OCI-LY3 (cell line): ENCODE results near the gene TMEM191C.
"Not testable (repeated sequence)": the region's sequence is repeated elsewhere in the genome, so short reads cannot be mapped to it uniquely, and the experiment has no call there.

Source experiments
- H2AFZ ChIP-seq: fragments of 200-600, 300-600 bp; shearing (Covaris generic); 2 replicates; pipeline ENCODE4 v1.6.0; 2014; ENCODE audit warnings: antibody characterized with exemption, low read depth, low read length
- H3K27ac ChIP-seq: fragments of 200-600, 300-600 bp; sonication (generic); 2 replicates; pipeline ENCODE4 v1.5.1; 2014; ENCODE audit warnings: mild to moderate bottlenecking, low read length, moderate library complexity, mixed read lengths
- H3K27me3 ChIP-seq: fragments of 200-600, 300-600 bp; sonication (generic); 2 replicates; pipeline ENCODE4 v1.6.1; 2014; ENCODE audit warnings: low read depth, low read length, mixed read lengths
- H3K36me3 ChIP-seq: fragments of 200-600, 300-600 bp; sonication (generic); replicated peaks from 2 replicates; pipeline ENCODE3; 2014; ENCODE audit warnings: low read depth, low read length, mixed read lengths
- H3K4me1 ChIP-seq: fragments of 300-600, 200-600 bp; sonication (generic); 2 replicates; pipeline ENCODE4 v1.6.1; 2014; ENCODE audit warnings: low read length, mixed read lengths
- H3K4me2 ChIP-seq: fragments of 200-600, 300-600 bp; sonication (generic); 2 replicates; pipeline ENCODE4 v1.6.1; 2014; ENCODE audit warnings: low read length, mixed read lengths
- H3K4me3 ChIP-seq: fragments of 300-600, 200-600 bp; sonication (generic); 2 replicates; pipeline ENCODE4 v1.5.1; 2014; ENCODE audit warnings: antibody characterized with exemption, mild to moderate bottlenecking, low read length, moderate library complexity
- H3K79me2 ChIP-seq: fragments of 300-600, 200-600 bp; shearing (Covaris generic); 2 replicates; pipeline ENCODE4 v1.6.1; 2014; ENCODE audit warnings: mild to moderate bottlenecking, low read length, mixed read lengths
- H3K9ac ChIP-seq: fragments of 300-600, 200-600 bp; shearing (Covaris generic); 2 replicates; pipeline ENCODE4 v1.6.0; 2014; ENCODE audit warnings: mild to moderate bottlenecking, low read length, moderate library complexity
- H3K9me3 ChIP-seq: fragments of 200-600, 300-600 bp; shearing (Covaris generic); 2 replicates; pipeline ENCODE4 v1.6.1; 2014; ENCODE audit warnings: low read length, mixed read lengths; ENCODE audit not compliant: insufficient read depth
- H4K20me1 ChIP-seq: fragments of 200-600, 300-600 bp; sonication (generic); 2 replicates; pipeline ENCODE4 v1.6.1; 2016; ENCODE audit warnings: low read length, mixed read lengths; ENCODE audit not compliant: insufficient read depth
- EZH2phosphoT487 ChIP-seq: fragments of 200-600 bp; shearing (Covaris generic); IDR thresholded peaks from 2 replicates; pipeline ENCODE4 v1.6.1; 2018; ENCODE audit warnings: antibody characterized with exemption, mixed run types, low read depth

The TMEM191C gene

GRCh38 chr22:21440018-21440636, 27.1 kb upstream of the TMEM191C start:
- H3K79me2 ChIP-seq, H3K27ac ChIP-seq: not testable (repeated sequence)

GRCh38 chr22:21440676-21441075, 26.5 kb upstream of the TMEM191C start:
- not testable (repeated sequence) for H3K36me3 ChIP-seq, H3K9ac ChIP-seq, H3K4me3 ChIP-seq, H2AFZ ChIP-seq, H3K27me3 ChIP-seq, H3K9me3 ChIP-seq, H3K4me2 ChIP-seq, H3K79me2 ChIP-seq, H3K4me1 ChIP-seq, H3K27ac ChIP-seq, H4K20me1 ChIP-seq

More at GRCh38 chr22:21440018-21440636, 27.1 kb upstream of the TMEM191C start:
- not testable (repeated sequence) for H3K9ac ChIP-seq, H3K4me2 ChIP-seq, H3K4me3 ChIP-seq, H4K20me1 ChIP-seq, H3K4me1 ChIP-seq, H2AFZ ChIP-seq, H3K9me3 ChIP-seq, H3K36me3 ChIP-seq, H3K27me3 ChIP-seq

- H3K27ac ChIP-seq, H3K27me3 ChIP-seq, H3K4me3 ChIP-seq, H4K20me1 ChIP-seq, H3K4me2 ChIP-seq, H2AFZ ChIP-seq, H3K36me3 ChIP-seq, H3K79me2 ChIP-seq, H3K9me3 ChIP-seq, H3K9ac ChIP-seq, H3K4me1 ChIP-seq: not testable (repeated sequence)
These were observed 26.0 kb upstream of the TMEM191C start for GRCh38 chr22:21441170-21441569.

- peaks cover 11% of the 10 kb centered on the region for H3K36me3 ChIP-seq
- H3K27me3 ChIP-seq, H3K4me2 ChIP-seq, H3K9me3 ChIP-seq, H3K27ac ChIP-seq, H4K20me1 ChIP-seq, H3K79me2 ChIP-seq, H3K4me3 ChIP-seq, H2AFZ ChIP-seq, H3K4me1 ChIP-seq, H3K9ac ChIP-seq: not testable (repeated sequence)
These were observed 25.1 kb upstream of the TMEM191C start for GRCh38 chr22:21442123-21442522.

- not testable (repeated sequence) for H3K4me1 ChIP-seq, H3K9me3 ChIP-seq, H3K4me3 ChIP-seq, H3K9ac ChIP-seq, H3K79me2 ChIP-seq, H3K4me2 ChIP-seq, H3K27me3 ChIP-seq, H3K27ac ChIP-seq, H2AFZ ChIP-seq, H4K20me1 ChIP-seq
- peaks cover 15% of the 10 kb centered on the region for H3K36me3 ChIP-seq
These were observed 24.5 kb upstream of the TMEM191C start for GRCh38 chr22:21442646-21443045.

GRCh38 chr22:21443057-21443734, 24.0 kb upstream of the TMEM191C start:
- Histone ChIP-seq H3K27me3 (no peaks in the 10 kb centered on the region), H4K20me1 (no peaks in the 10 kb centered on the region; the same call in none of the 2 replicates), H3K4me1 (no peaks in the 10 kb centered on the region), H3K4me3 (no peak overlapping the region), H3K79me2 (no peaks in the 10 kb centered on the region), H3K9ac (no peak overlapping the region), H3K9me3 (no peaks in the 10 kb centered on the region), H3K27ac (no peak overlapping the region), H3K36me3 (peaks cover 15% of the 10 kb centered on the region), H3K4me2 (no peak overlapping the region), H2AFZ (no peak overlapping the region)
- no peak for TF ChIP-seq EZH2phosphoT487
